GM12873 (cell line): ENCODE data around the gene NOSTRIN.

ENCODE experiments used
- CTCF ChIP-seq: IDR thresholded peaks from 2 replicates; pipeline ENCODE4 v1.5.1; 2012; ENCODE audit warnings: low read depth, mild to moderate bottlenecking, moderate library complexity, low read length, control low read depth; ENCODE audit not compliant: insufficient read depth; ENCODE audit errors: missing control alignments

The NOSTRIN gene

GRCh38 chr2:168794968-168795367 lies 7.5 kb upstream of the NOSTRIN start:
- no peak for TF ChIP-seq CTCF

- TF ChIP-seq CTCF = no peak
Measured at GRCh38 chr2:168796090-168796577, 6.3 kb upstream of the NOSTRIN start.

DNA sequence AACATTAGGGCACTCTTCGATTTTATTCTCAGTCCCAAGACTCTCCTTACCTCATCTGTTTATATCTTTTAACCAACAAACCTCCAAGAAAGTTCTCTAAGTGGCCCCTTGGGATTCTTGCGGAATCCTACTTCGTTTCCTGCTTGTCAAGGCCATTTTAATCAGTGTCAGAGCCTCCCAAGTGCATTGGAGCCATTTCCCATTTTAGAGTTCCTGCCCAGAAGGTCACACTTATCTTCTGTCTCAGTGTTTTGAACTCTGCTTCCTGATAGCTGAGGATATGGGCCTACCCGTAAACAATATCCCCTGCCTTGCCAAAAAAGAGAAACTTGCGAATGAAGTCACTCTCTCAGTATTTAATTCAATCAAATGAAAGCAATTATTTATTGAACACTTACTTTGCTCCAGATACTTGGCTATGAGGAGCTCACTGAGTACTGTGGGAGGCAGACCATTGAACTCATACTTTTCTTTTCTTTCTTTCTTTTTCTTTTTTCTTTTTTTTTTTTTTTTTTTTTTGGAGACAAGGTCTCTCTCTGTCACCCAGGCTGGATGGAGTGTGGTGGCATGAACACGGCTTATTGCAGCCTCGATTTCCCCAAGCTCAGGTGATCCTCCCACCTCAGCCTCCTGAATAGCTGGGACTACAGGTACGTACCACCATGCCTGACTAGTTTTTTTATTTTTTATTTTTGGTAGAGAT lies 5.7 kb upstream of the NOSTRIN start:
- TF ChIP-seq CTCF = no peak

DNA sequence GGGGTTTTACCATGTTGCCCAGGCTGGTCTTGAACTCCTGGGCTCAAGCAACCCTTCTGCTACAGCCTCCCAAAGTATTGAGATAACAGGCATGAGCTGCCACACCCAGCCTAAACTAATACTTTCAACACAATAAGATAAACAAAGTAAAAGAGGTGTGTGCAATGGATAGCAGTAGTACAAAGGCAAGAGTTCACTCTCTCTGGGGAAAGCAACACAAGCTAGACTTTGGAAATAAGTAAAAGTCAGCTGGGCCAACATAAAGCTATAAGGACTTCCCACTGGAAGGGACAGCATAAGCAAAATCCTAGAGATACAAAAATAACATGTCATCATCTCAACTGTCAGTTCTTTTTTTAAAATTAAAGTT lies 5.2 kb upstream of the NOSTRIN start:
- no peak for TF ChIP-seq CTCF

- TF ChIP-seq CTCF = no peak
Measured at GRCh38 chr2:168798076-168798887, 4.2 kb upstream of the NOSTRIN start.

- TF ChIP-seq CTCF = no peak
Measured at GRCh38 chr2:168798888-168799410, 3.5 kb upstream of the NOSTRIN start.

DNA sequence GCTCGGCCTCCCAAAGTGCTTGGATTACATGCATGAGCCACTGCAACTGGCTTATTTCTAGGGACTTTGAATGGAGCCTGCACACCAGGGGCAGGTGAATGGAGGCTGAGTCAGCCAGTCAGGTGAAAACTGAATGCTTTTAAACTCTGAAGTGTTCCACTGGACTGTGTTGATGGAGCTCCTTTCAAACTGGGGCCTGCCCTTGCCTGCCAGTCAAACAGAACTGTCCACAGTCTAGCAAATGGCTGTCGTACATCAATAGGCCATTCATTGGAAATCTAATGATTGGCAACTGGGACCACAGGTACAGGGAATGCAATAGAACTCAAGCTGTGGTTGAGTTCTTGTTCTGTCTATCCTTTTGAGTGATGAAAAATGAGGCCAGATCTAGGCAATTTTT lies 966 bp upstream of the NOSTRIN start:
- no peak for TF ChIP-seq CTCF
